MV-4-11 (cell line): ENCODE measurements around the gene KATNBL1.

ENCODE experiments used
- DNase-seq: peaks from one replicate; lab custom pipeline; 2025; lab: John Stamatoyannopoulos, UW

Gene KATNBL1

GRCh38 chr15:34209421-34210282 lies at the start of gene KATNBL1:
Gene KATNBL1 (minus strand): TSS chr15:34210096. CDS start chr15:34163676, 46,420 bp downstream.
- peak; percentile 91 for DNase-seq

GRCh38 chr15:34259566-34259965 lies 49.7 kb upstream of the KATNBL1 start:
- no peak for DNase-seq

- no peak for DNase-seq
Measured at GRCh38 chr15:34258151-34258550, 48.3 kb upstream of the KATNBL1 start.

- no peak for DNase-seq
Measured at GRCh38 chr15:34252545-34252944, 42.6 kb upstream of the KATNBL1 start.

GRCh38 chr15:34248190-34248589 lies 38.3 kb upstream of the KATNBL1 start:
- no peak for DNase-seq

GRCh38 chr15:34246276-34246976 lies 36.5 kb upstream of the KATNBL1 start:
- no peak for DNase-seq

GRCh38 chr15:34243226-34243625 lies 33.3 kb upstream of the KATNBL1 start:
- DNase-seq, result no peak

- no peak for DNase-seq
Measured at GRCh38 chr15:34242331-34242710, 32.4 kb upstream of the KATNBL1 start.

GRCh38 chr15:34241376-34242330 lies 31.8 kb upstream of the KATNBL1 start:
- peak; percentile 32 for DNase-seq

- DNase-seq, result no peak
Measured at GRCh38 chr15:34240537-34240936, 30.6 kb upstream of the KATNBL1 start.

GRCh38 chr15:34239151-34239808 lies 29.4 kb upstream of the KATNBL1 start:
- no peak for DNase-seq

- no peak for DNase-seq
Measured at GRCh38 chr15:34233614-34234013, 23.7 kb upstream of the KATNBL1 start.

GRCh38 chr15:34223904-34224596 lies 14.2 kb upstream of the KATNBL1 start:
- DNase-seq, result peak; percentile 58

- DNase-seq, result no peak
Measured at GRCh38 chr15:34217587-34218225, 7.8 kb upstream of the KATNBL1 start.

- DNase-seq, result no peak
Measured at GRCh38 chr15:34216527-34217270, 6.8 kb upstream of the KATNBL1 start.

- DNase-seq, result no peak
Measured at GRCh38 chr15:34214135-34214534, 4.2 kb upstream of the KATNBL1 start.

- no peak for DNase-seq
Measured at GRCh38 chr15:34213690-34214089, 3.8 kb upstream of the KATNBL1 start.

- no peak for DNase-seq
Measured at GRCh38 chr15:34206011-34206410, 3.9 kb downstream of the KATNBL1 start.

GRCh38 chr15:34203936-34204335 lies 6.0 kb downstream of the KATNBL1 start:
- no peak for DNase-seq

GRCh38 chr15:34203305-34203704 lies 6.6 kb downstream of the KATNBL1 start:
- no peak for DNase-seq
